Ureter (tissue), 1 donor: ENCODE data around the gene TRAF3IP3. TPM values are rescaled to one million over a fixed set of nuclear protein-coding genes. Genes with fewer than 3 reads are reported as not detected.

ENCODE experiments used
- DNase-seq: peaks from one replicate; pipeline ENCODE4 v3.0.0-alpha.2; 2020; ENCODE audit warnings: low spot score
- total RNA-seq: library from RNA; stranded (reverse); gene quantifications from one replicate; pipeline ENCODE4 v1.2.4, GENCODE V29; 2023
- donor health status: DM: yes; HTN: yes; CAD: no.

Gene TRAF3IP3
- total RNA-seq, 1 donor from 2014 or later: 6.2 TPM

- DNase-seq: no peak
Measured at GRCh38 chr1:209800984-209801834, 45.4 kb downstream of the TRAF3IP3 start.

DNA sequence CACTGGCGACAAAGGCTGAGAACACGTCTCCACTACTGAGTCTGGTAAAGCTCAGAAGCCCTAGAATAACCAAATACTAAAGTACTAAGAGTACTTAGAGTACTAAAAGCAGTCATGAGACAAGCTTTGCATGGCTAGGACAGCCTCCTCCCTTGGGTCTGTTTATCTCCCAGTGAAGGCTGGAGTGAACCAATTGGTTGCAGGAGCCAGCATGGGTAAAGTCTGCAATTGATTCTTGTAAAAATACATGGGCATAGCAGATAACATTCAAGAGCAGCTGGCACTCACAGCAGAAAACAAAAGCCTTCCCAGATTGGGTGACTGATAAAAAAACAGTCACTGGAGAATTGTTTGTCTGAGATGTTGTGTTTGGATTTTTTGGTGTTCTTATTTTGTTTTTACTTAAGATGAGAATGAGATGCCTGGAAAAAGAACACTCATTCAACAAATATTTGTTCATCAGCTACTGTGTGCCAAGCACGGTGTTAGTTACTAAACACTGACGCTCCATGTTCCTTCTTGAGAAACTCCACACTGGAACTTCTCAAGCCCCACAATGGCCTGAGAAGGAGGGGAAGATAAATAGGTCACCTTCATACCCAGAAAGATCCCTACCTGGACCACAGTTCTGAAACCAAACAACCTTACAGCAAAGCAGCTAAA lies 46.4 kb downstream of the TRAF3IP3 start:
- DNase-seq: no peak

DNA sequence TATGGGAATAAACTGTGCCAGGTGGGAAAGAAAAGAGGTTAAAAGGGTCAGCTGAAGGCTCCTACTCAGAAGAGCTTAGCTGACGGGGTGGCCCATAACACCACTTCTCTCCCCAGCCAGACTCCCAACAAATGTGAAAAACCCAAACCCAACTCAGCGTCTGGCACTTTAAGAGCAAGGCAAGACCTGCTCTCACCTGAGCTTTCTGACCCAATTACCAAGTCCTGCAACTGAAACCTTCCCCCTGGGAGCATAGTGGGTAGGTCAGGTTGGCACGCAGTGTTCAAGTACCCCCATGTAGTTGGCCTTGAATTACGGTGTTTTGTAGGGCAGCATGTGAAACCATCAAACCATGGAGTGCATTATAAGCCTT lies 46.9 kb downstream of the TRAF3IP3 start:
- DNase-seq: no peak

DNA sequence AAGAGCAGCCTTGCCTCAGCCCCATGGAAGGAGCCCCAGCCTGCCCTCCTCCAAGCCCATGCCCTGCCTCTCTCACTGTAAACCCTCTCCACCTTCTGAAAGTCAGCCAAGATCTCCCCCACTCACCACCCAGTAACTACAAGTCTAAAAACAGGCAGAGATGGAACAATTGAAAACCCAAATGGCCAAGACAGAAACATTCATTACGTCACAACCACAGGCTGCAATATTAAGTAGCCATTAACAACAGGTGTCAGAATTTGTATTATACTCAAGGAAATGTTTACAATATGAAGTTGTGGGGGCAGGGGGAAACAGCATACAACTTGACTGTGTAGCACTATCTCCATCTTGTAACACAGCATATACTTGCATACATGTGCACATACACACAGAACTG lies 47.7 kb downstream of the TRAF3IP3 start:
- DNase-seq: no peak

GRCh38 chr1:209805341-209805781 lies 49.5 kb downstream of the TRAF3IP3 start:
- DNase-seq: no peak

GRCh38 chr1:209805875-209806760 lies 50.3 kb downstream of the TRAF3IP3 start, which contains the start of gene IRF6:
Gene IRF6, minus strand, starts transcription at chr1:209806142. Its CDS starts 4,729 bp downstream, at chr1:209801413.
- peak; percentile 95 for DNase-seq

DNA sequence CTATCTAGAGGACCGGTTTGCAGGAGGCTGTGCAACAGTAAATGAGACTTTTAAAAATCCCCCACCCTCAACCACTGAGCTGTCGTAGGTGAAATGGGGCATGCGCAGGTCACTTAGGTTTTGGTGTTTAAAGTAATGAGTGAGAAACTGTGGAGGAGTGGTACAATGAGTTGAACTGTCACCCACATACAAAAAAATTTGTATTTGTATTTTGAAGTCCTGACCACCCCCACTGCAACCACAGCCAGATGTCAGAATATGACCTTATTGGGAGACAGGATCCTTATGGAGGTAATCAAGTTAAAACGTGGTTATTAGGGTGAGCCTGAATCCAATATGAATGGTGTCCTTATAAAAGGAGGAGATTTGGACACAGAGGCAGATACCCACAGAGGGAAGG lies 51.7 kb downstream of the TRAF3IP3 start:
- DNase-seq: no peak

DNA sequence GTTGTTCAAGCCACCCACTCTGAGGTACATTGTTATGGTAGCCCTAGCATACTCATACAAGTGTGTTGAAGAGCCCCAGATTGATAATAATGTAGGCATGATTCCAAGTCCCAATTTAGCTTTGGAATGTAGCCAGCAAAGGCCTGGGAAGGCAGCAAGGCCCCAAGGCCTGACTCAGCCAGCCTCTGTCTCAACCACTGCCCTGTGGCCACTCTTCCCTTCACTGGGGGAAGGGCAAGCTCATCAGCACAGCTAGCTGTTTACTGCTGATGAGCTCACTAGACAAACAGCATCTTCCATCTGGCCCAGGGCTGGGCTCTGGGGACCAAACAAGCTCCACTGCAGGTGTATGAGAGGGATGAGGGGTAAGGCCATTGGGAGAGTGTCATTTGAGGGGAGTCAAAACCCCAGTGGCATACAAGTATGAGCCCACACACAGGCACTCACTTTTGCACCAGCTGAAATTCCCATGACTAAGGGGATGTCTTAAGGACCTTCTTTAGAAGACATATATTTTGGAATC lies 52.3 kb downstream of the TRAF3IP3 start:
- peak; percentile 59 for DNase-seq

- no peak for DNase-seq
Measured at GRCh38 chr1:209809611-209810010, 53.8 kb downstream of the TRAF3IP3 start.

DNA sequence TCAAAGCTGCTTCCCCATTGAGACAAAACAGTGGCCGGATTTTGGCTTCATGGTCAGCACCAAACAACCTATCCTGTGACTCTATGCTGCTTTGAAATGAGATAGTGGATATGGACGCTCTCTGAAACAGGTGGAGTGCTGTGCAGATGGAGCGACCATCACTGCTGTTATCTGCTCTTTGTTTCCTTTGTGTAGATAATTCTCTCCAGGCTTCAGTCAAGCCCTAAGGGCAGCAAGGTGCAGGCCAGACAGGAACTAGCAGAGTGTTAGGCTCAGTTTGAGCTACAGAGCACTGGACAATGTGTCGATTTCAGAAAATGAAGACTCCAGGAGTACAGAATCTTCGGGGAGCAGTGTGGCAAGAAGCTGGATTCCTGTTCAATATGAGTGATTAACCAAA lies 54.9 kb downstream of the TRAF3IP3 start:
- no peak for DNase-seq

- no peak for DNase-seq
Measured at GRCh38 chr1:209813902-209814301, 58.0 kb downstream of the TRAF3IP3 start.

GRCh38 chr1:209815490-209815889 lies 59.6 kb downstream of the TRAF3IP3 start:
- DNase-seq: no peak

DNA sequence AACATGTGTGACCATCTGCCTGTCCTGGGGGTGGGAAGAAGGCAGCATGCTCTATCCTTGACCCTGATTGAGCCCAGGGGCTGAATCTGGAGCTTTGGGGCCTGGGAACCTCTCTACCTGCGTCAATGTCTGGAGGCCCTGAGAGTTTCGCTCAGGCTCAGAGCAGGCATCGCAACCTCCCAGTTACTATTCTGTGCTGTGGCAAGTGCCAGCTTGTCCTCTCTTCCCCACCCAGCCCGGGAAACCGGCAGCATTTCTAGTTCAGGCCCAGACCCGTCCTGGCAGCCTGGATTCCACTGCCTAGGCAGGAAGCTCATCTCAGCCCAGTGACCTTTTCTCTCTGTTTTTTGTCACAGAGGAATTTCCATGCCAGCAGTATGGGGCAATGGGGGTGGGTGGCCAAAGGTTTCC lies 60.1 kb downstream of the TRAF3IP3 start:
- peak; percentile 93 for DNase-seq

- no peak for DNase-seq
Measured at GRCh38 chr1:209816923-209817322, 61.1 kb downstream of the TRAF3IP3 start.

- DNase-seq: no peak
Measured at GRCh38 chr1:209817691-209818090, 61.8 kb downstream of the TRAF3IP3 start.

DNA sequence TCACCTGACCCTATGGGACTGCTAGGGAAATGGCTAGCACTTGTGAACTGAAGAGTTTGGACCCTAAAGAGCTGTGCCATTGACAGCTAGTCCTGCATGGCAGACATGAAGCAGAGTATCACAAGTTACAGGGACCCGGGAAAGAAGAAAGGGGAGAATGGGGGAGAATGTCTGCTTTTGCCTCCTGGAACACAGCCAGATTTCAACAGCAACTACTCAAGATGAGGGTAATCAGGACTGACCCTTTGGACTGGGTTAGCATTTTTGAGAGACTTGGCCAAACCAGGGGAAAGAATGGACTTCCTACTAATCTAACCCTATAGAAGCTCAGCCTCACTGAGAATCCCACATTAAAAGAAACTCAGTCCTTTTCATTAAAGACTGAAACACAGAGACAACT lies 63.2 kb downstream of the TRAF3IP3 start:
- DNase-seq: no peak

- no peak for DNase-seq
Measured at GRCh38 chr1:209820986-209821385, 65.1 kb downstream of the TRAF3IP3 start.

DNA sequence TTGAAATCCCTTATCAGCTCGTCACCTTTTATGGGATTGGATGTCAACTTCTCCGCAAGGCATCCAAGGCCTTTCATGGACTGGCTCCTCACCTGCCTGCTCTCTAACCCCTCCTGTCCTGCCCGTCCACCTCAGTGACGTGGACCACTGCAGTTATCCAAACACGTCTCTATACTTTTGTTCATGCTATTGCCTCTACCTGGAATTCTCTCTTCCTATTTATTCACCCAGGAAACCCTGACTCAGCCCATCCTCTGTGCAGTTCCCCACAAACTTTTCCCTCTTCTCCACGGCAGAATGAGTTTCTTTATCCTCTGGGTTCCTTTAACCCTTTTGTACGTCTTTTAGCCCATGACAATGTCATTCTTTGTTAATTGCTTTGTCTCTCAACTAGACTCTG lies 66.9 kb downstream of the TRAF3IP3 start:
- no peak for DNase-seq

GRCh38 chr1:209823143-209824041 lies 67.5 kb downstream of the TRAF3IP3 start:
- no peak for DNase-seq

DNA sequence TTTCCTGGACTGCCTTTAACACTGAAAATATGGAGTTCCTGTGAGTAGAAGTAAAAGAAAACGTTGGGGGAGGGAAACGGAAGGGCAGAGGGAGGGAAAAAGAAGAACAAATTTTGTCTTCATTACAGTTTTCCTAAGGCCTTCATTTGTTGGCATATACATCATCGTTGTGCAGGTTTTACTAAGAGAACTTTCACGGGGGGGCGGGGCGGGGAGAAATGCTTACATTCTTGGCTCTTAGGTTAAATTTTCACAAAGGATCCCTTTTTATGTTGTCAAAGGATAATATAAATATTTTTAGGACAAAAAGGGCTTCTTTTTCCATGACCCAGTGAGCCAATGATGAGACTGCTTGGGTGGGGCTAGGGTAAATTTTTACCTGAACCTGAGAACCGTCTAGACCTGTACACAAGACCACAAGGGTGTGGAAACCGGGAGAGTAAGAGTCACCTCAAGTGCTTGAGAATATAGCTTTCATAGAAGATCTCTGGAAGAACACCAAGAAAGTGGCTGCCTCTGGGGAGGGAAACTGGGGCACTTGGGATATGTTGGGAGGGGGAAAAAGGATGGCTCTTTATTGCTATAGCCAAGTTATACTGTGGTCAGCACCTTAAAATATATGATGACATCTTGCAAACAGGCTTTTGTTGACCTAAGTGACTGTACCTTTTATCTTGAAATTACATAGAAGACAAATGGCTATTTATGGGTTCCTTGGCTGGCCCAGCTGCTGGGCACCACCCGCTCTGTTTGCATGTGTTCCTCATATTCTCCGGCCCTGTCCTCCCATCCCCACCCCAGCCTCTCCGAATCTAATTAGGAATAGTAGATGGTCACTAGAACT lies 70.0 kb downstream of the TRAF3IP3 start:
- DNase-seq: no peak
